CD4-positive, alpha-beta T cell (primary cell): Measurements from ENCODE around the gene UPF1. TPM values are rescaled to one million over a fixed set of nuclear protein-coding genes. Genes with fewer than 3 reads are reported as not detected.
"Not testable (repeated sequence)": the region's sequence is repeated elsewhere in the genome, so short reads cannot be mapped to it uniquely, and the experiment has no call there.

Experiments
- ATAC-seq: fragments of 200-7000 bp; cut with Tn5 transposase; one replicate; pipeline ENCODE4 v1.10.0; 2022; ENCODE audit warnings: mild to moderate bottlenecking; ENCODE audit not compliant: poor library complexity
- CTCF ChIA-PET: fragments of 350-600 bp; sonication (Branson Sonifier 250); formaldehyde crosslinking; loops from one replicate; lab custom pipeline; 2021; ENCODE audit warnings: antibody characterized with exemption, inconsistent platforms; lab: Charles Lee
- POLR2A ChIA-PET: fragments of 350-600 bp; sonication (Branson Sonifier 250); formaldehyde crosslinking; loops from one replicate; lab custom pipeline; 2021; ENCODE audit warnings: antibody characterized with exemption, inconsistent platforms; lab: Charles Lee
- DNase-seq, 14 experiments: peaks; one replicate each; pipeline ENCODE4 v3.0.0-alpha.2; 2013 to 2020; ENCODE audit warnings: mixed read lengths in 2 of 14
- H3K27ac ChIP-seq, 2 donors: one replicate each; pipeline versions ENCODE4 v1.5.1 to v1.7.0; 2013; ENCODE audit warnings: low read length in 2 of 2, low read depth in 1 of 2, mild to moderate bottlenecking in 1 of 2
- H3K27me3 ChIP-seq, 2 experiments: 1 replicate in 1 of 2; 2 replicates in 1 of 2; pipeline versions ENCODE4 v1.6.1 to v1.7.0; 2013; ENCODE audit warnings: low read length in 2 of 2, control low read depth in 1 of 2, mild to moderate bottlenecking in 1 of 2, moderate library complexity in 1 of 2; ENCODE audit not compliant: insufficient read depth in 2 of 2, control insufficient read depth in 1 of 2
- H3K36me3 ChIP-seq: one replicate; pipeline ENCODE4 v1.6.1; 2013; ENCODE audit warnings: low read length, control low read depth; ENCODE audit not compliant: insufficient read depth
- H3K4me1 ChIP-seq: one replicate; pipeline ENCODE4 v1.6.1; 2013; ENCODE audit warnings: low read length, control low read depth; ENCODE audit not compliant: insufficient read depth
- H3K4me3 ChIP-seq: one replicate; pipeline ENCODE4 v1.5.1; 2013; ENCODE audit warnings: mild to moderate bottlenecking, low read length, moderate library complexity
- H3K9me3 ChIP-seq, 2 experiments: 1 replicate in 1 of 2; 2 replicates in 1 of 2; pipeline versions ENCODE4 v1.6.1 to v1.7.0; 2013; ENCODE audit warnings: low read length in 2 of 2, mild to moderate bottlenecking in 2 of 2, control low read depth in 1 of 2, moderate library complexity in 1 of 2; ENCODE audit not compliant: control insufficient read depth in 1 of 2, insufficient read depth in 1 of 2
- H3K27ac Mint-ChIP-seq: one replicate; pipeline ENCODE4 v1.8.0; 2020; ENCODE audit warnings: mixed read lengths
- H3K27me3 Mint-ChIP-seq: one replicate; pipeline ENCODE4 v1.8.0; 2021; ENCODE audit warnings: mixed read lengths
- H3K36me3 Mint-ChIP-seq: one replicate; pipeline ENCODE4 v1.8.0; 2021; ENCODE audit warnings: low read depth, mixed read lengths
- H3K4me1 Mint-ChIP-seq: one replicate; pipeline ENCODE4 v1.8.0; 2021; ENCODE audit warnings: low read depth, mixed read lengths
- H3K4me3 Mint-ChIP-seq: one replicate; pipeline ENCODE4 v1.8.0; 2020; ENCODE audit warnings: mild to moderate bottlenecking, mixed read lengths
- H3K9me3 Mint-ChIP-seq: one replicate; pipeline ENCODE4 v1.8.0; 2020; ENCODE audit warnings: mixed read lengths
- CTCF ChIP-seq: fragments of 200-600 bp; IDR thresholded peaks from one replicate; pipeline ENCODE4 v1.8.0; 2022; ENCODE audit warnings: antibody characterized with exemption, mild to moderate bottlenecking
- intact Hi-C, 2 experiments: fragments of 100-400 bp; cut with DNase I in 1 of 2; cut with micrococcal nuclease in 1 of 2; formaldehyde crosslinking; loops; one replicate each; pipeline versions ENCODE4 v1.15.1 to v1.9.0; 2023 to 2025; cut with DNase I, micrococcal nuclease
- total RNA-seq, 174 experiments: library from RNA in 2 of 174; stranded (reverse) in 2 of 174; gene quantifications; one replicate each; pipeline ENCODE4 v1.2.3 and lab custom pipeline; 2021 to 2026

Gene UPF1
- total RNA-seq, 2 experiments from 2014 or later: 146 to 150 TPM

- ATAC-seq (no peak), DNase-seq (no peak)
- H3K4me1 ChIP-seq: peaks cover 11% of the 10 kb centered on the region
- Mint-ChIP-seq H3K27ac (no peak overlapping the region), H3K27me3 (peaks cover 17% of the 10 kb centered on the region), H3K4me3 (no peak overlapping the region), H3K36me3 (peaks cover 34% of the 10 kb centered on the region), H3K9me3 (no peaks in the 10 kb centered on the region), H3K4me1 (peaks cover 13% of the 10 kb centered on the region)
- no peak for TF ChIP-seq CTCF
- H3K27ac ChIP-seq: no peak overlapping the region
- intact Hi-C loops: no loop called here
- peaks cover 45% of the 10 kb centered on the region for H3K36me3 ChIP-seq
- H3K4me3 ChIP-seq: no peak overlapping the region
- H3K9me3 ChIP-seq: peaks cover 0 to 8% of the 10 kb centered on the region in 2 experiments
- ChIA-PET POLR2A (no interaction called here), CTCF (no interaction called here)
- H3K27me3 ChIP-seq: peaks cover 7% of the 10 kb centered on the region in 2 experiments
Measured at GRCh38 chr19:18899624-18900560, 68.1 kb downstream of the UPF1 start.

GRCh38 chr19:18900700-18901481 is 69.1 kb downstream of the UPF1 start:
- H3K36me3 Mint-ChIP-seq: peaks cover 42% of the 10 kb centered on the region
- ChIA-PET CTCF (no interaction called here), POLR2A (no interaction called here)
- no peak for TF ChIP-seq CTCF
- intact Hi-C loops: no loop called here
- H3K27me3 Mint-ChIP-seq: peaks cover 17% of the 10 kb centered on the region
- H3K4me3 Mint-ChIP-seq: no peak overlapping the region
- H3K27me3 ChIP-seq: no peaks in the 10 kb centered on the region
- no peak overlapping the region for H3K27ac ChIP-seq
- peaks cover 6% of the 10 kb centered on the region for H3K4me1 ChIP-seq
- no peak overlapping the region for H3K27ac Mint-ChIP-seq
- peaks cover 0 to 6% of the 10 kb centered on the region in 2 experiments for H3K9me3 ChIP-seq
- H3K36me3 ChIP-seq: peaks cover 54% of the 10 kb centered on the region
- no peak for ATAC-seq
- DNase-seq: no peak
- no peak overlapping the region for H3K4me3 ChIP-seq
- H3K4me1 Mint-ChIP-seq: peaks cover 13% of the 10 kb centered on the region
- no peaks in the 10 kb centered on the region for H3K9me3 Mint-ChIP-seq

GRCh38 chr19:18901491-18901890 is 69.7 kb downstream of the UPF1 start:
- Histone ChIP-seq H3K4me1 (peaks cover 4% of the 10 kb centered on the region), H3K4me3 (no peak overlapping the region), H3K27ac (no peak overlapping the region), H3K9me3 (peaks cover 0 to 6% of the 10 kb centered on the region in 2 experiments), H3K27me3 (no peaks in the 10 kb centered on the region), H3K36me3 (peaks cover 60% of the 10 kb centered on the region)
- POLR2A ChIA-PET: no interaction called here
- Mint-ChIP-seq H3K27ac (no peak overlapping the region), H3K27me3 (peaks cover 14% of the 10 kb centered on the region), H3K4me3 (no peak overlapping the region), H3K36me3 (peaks cover 46% of the 10 kb centered on the region), H3K4me1 (peaks cover 11% of the 10 kb centered on the region), H3K9me3 (no peaks in the 10 kb centered on the region)
- DNase-seq (no peak), ATAC-seq (no peak)
- TF ChIP-seq CTCF: no peak
- intact Hi-C loops: no loop called here
- CTCF ChIA-PET: interaction anchor here (0.7 kb wide), 1 partner anchor 1816 kb away, joined by 3 read pairs; no protein-coding TSS in a partner anchor

GRCh38 chr19:18902519-18902918 is 70.8 kb downstream of the UPF1 start:
- H3K27me3 Mint-ChIP-seq, H3K9me3 Mint-ChIP-seq, CTCF ChIA-PET, H3K4me3 Mint-ChIP-seq, H3K4me1 Mint-ChIP-seq, H3K27ac Mint-ChIP-seq, H3K4me3 ChIP-seq, POLR2A ChIA-PET, H3K9me3 ChIP-seq, DNase-seq, intact Hi-C loops, H3K27me3 ChIP-seq, H3K4me1 ChIP-seq, ATAC-seq, H3K27ac ChIP-seq: not testable (repeated sequence)
- H3K36me3 ChIP-seq: peaks cover 67% of the 10 kb centered on the region
- H3K36me3 Mint-ChIP-seq: peaks cover 46% of the 10 kb centered on the region
